ENCODE results near the gene E2F3. TPM values are rescaled to one million over a fixed set of nuclear protein-coding genes. Genes with fewer than 3 reads are reported as not detected.
A peak's percentile ranks its signal among the peaks of the same experiment; 100 is the strongest.

E2F3 gene
- total RNA-seq, 1 experiment from 2014 or later, result 13.8 TPM

- Histone ChIP-seq H4K20me1 (ENCODE audit: insufficient read depth, low read depth, low read length) (peaks cover 27% of the 10 kb centered on the region; the same call in 1 of the 2 replicates), H3K9ac (ENCODE audit: low read length) (no peak overlapping the region), H3K27ac (ENCODE audit: low read length) (no peak overlapping the region), H3K36me3 (ENCODE audit: insufficient read depth, low read length) (peaks cover 28% of the 10 kb centered on the region), H3K4me2 (ENCODE audit: low read depth, low read length, poor library complexity, severe bottlenecking) (no peak overlapping the region), H3K4me1 (ENCODE audit: low read length) (peaks cover 14% of the 10 kb centered on the region), H3K9me2 (replicated peaks; ENCODE audit: insufficient read depth, low read length) (no peaks in the 10 kb centered on the region), H3K79me2 (ENCODE audit: low read length) (peaks cover 97% of the 10 kb centered on the region), H3K9me3 (ENCODE audit: low read length) (no peaks in the 10 kb centered on the region), H3K4me3 (ENCODE audit: low read length) (no peak overlapping the region), H3K27me3 (ENCODE audit: low read length) (no peaks in the 10 kb centered on the region), H2AFZ (ENCODE audit: low read length) (no peak overlapping the region)
- no peak for DNase-seq
Measured at GRCh38 chr6:20432692-20433091, 31.0 kb downstream of the E2F3 start.

DNA sequence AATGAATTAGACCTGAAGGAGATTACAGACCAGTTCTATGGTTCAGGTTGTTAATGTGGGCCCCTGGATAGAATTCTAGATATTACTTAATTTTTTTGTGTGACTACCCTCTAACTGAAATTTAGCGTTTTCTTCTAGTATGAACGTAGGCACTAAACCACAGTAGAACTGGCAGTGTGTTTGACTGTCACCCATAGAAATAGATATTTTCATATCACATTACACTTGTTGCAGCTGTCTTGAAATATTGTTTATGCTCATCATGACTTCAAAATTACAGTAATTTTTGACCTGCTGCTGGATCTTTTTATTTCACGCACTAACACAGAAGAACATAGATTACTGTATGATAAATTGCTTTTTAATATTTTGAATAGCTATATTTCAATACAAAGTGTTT, 31.6 kb downstream of the E2F3 start:
- no peaks in the 10 kb centered on the region for H3K27me3 ChIP-seq (ENCODE audit: low read length)
- peaks cover 30% of the 10 kb centered on the region; the same call in 1 of the 2 replicates for H4K20me1 ChIP-seq (ENCODE audit: insufficient read depth, low read depth, low read length)
- H3K9ac ChIP-seq (ENCODE audit: low read length), result no peak overlapping the region
- no peaks in the 10 kb centered on the region for H3K9me3 ChIP-seq (ENCODE audit: low read length)
- no peak overlapping the region for H2AFZ ChIP-seq (ENCODE audit: low read length)
- peaks cover 18% of the 10 kb centered on the region for H3K4me1 ChIP-seq (ENCODE audit: low read length)
- H3K9me2 ChIP-seq (replicated peaks; ENCODE audit: insufficient read depth, low read length), result no peaks in the 10 kb centered on the region
- H3K4me3 ChIP-seq (ENCODE audit: low read length), result no peak overlapping the region
- no peak overlapping the region for H3K27ac ChIP-seq (ENCODE audit: low read length)
- DNase-seq, result no peak
- peaks cover 31% of the 10 kb centered on the region for H3K36me3 ChIP-seq (ENCODE audit: insufficient read depth, low read length)
- peaks cover 97% of the 10 kb centered on the region for H3K79me2 ChIP-seq (ENCODE audit: low read length)
- H3K4me2 ChIP-seq (ENCODE audit: low read depth, low read length, poor library complexity, severe bottlenecking), result no peak overlapping the region

DNA sequence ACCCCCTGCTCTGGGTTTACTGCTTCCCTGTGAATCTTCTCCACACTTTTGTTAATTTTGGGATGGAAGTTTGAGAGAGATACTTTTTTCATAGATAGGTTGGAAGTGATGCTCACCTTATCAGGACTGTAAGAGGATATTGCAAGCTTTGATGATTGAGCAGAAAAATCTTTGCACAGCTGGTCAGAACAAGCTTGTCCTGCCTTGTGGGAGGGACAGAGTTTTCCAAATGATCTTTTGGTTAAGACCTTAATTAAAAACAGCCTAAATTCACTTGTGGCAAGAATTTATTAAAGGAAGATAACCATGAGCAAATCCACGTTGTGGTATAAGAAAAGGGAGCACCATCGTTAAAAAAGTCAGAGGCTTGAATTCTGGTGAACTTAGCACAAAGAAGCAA, 32.2 kb downstream of the E2F3 start:
- Histone ChIP-seq H3K9ac (ENCODE audit: low read length) (no peak overlapping the region), H2AFZ (ENCODE audit: low read length) (no peak overlapping the region), H3K4me3 (ENCODE audit: low read length) (no peak overlapping the region), H3K36me3 (ENCODE audit: insufficient read depth, low read length) (peaks cover 31% of the 10 kb centered on the region), H4K20me1 (ENCODE audit: insufficient read depth, low read depth, low read length) (peaks cover 28% of the 10 kb centered on the region; the same call in 1 of the 2 replicates), H3K9me3 (ENCODE audit: low read length) (no peaks in the 10 kb centered on the region), H3K27me3 (ENCODE audit: low read length) (no peaks in the 10 kb centered on the region), H3K27ac (ENCODE audit: low read length) (no peak overlapping the region), H3K79me2 (ENCODE audit: low read length) (peaks cover 97% of the 10 kb centered on the region), H3K9me2 (replicated peaks; ENCODE audit: insufficient read depth, low read length) (no peaks in the 10 kb centered on the region), H3K4me2 (ENCODE audit: low read depth, low read length, poor library complexity, severe bottlenecking) (no peak overlapping the region), H3K4me1 (ENCODE audit: low read length) (peaks cover 21% of the 10 kb centered on the region)
- DNase-seq, result no peak

DNA sequence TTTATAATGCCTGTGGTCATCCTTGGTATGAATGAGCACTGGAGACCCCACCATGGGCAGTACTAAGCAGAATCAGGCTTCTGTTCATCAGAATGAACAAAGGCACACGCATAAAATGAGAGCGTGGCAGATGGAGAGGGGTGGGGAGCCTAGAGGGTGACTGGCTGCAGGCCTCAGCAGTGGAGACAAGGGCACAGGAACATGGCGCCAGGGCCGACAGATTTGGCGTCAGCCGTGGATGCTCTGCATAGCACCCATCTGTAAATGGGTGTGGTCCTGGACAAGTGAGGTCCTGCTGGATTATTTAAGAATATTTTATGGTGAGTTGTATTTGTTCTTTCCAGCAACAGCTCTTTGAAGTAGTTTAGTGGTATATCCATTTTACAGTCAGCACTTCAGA, 33.1 kb downstream of the E2F3 start:
- Histone ChIP-seq H2AFZ (ENCODE audit: low read length) (no peak overlapping the region), H3K79me2 (ENCODE audit: low read length) (peaks cover 98% of the 10 kb centered on the region), H3K27ac (ENCODE audit: low read length) (no peak overlapping the region), H3K4me3 (ENCODE audit: low read length) (no peak overlapping the region), H3K9me2 (replicated peaks; ENCODE audit: insufficient read depth, low read length) (no peaks in the 10 kb centered on the region), H3K36me3 (ENCODE audit: insufficient read depth, low read length) (peaks cover 25% of the 10 kb centered on the region), H3K9ac (ENCODE audit: low read length) (no peak overlapping the region), H3K4me2 (ENCODE audit: low read depth, low read length, poor library complexity, severe bottlenecking) (no peak overlapping the region), H4K20me1 (ENCODE audit: insufficient read depth, low read depth, low read length) (peaks cover 28% of the 10 kb centered on the region; the same call in 1 of the 2 replicates), H3K27me3 (ENCODE audit: low read length) (no peaks in the 10 kb centered on the region), H3K4me1 (ENCODE audit: low read length) (peaks cover 21% of the 10 kb centered on the region), H3K9me3 (ENCODE audit: low read length) (no peaks in the 10 kb centered on the region)
- no peak for DNase-seq

DNA sequence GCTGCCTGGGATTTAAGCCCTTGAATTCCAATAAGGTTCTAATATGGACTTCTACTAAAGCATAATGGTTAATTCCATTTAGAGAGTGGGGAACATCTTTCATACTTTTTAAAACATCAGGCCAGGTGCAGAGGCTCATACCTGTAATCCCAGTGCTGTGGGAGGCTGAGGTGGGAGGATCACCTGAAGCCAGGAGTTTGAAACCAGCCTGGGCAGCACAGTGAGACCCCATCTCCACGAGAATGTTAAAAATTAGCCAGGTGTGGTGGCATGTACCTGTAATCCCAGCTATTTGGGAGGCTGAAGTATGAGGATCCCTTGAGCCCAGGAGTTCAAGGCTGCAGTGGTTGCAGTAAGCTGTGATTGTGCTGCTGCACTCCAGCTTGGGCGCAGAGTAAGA, 35.0 kb downstream of the E2F3 start:
- peaks cover 24% of the 10 kb centered on the region; the same call in 1 of the 2 replicates for H4K20me1 ChIP-seq (ENCODE audit: insufficient read depth, low read depth, low read length)
- no peak overlapping the region for H3K27ac ChIP-seq (ENCODE audit: low read length)
- peaks cover 21% of the 10 kb centered on the region for H3K4me1 ChIP-seq (ENCODE audit: low read length)
- no peak overlapping the region for H3K4me2 ChIP-seq (ENCODE audit: low read depth, low read length, poor library complexity, severe bottlenecking)
- peaks cover 98% of the 10 kb centered on the region for H3K79me2 ChIP-seq (ENCODE audit: low read length)
- peaks cover 16% of the 10 kb centered on the region; the same call in 1 of the 2 replicates for H3K36me3 ChIP-seq (ENCODE audit: insufficient read depth, low read length)
- H3K9me3 ChIP-seq (ENCODE audit: low read length), result no peaks in the 10 kb centered on the region
- H3K27me3 ChIP-seq (ENCODE audit: low read length), result no peaks in the 10 kb centered on the region
- H2AFZ ChIP-seq (ENCODE audit: low read length), result no peak overlapping the region
- no peak overlapping the region for H3K4me3 ChIP-seq (ENCODE audit: low read length)
- no peak overlapping the region for H3K9ac ChIP-seq (ENCODE audit: low read length)
- no peaks in the 10 kb centered on the region for H3K9me2 ChIP-seq (replicated peaks; ENCODE audit: insufficient read depth, low read length)
- DNase-seq, result no peak

- DNase-seq, result no peak
- peaks cover 21% of the 10 kb centered on the region for H3K4me1 ChIP-seq (ENCODE audit: low read length)
- no peak overlapping the region for H3K9ac ChIP-seq (ENCODE audit: low read length)
- no peak overlapping the region for H3K4me2 ChIP-seq (ENCODE audit: low read depth, low read length, poor library complexity, severe bottlenecking)
- H3K9me3 ChIP-seq (ENCODE audit: low read length), result no peaks in the 10 kb centered on the region
- 0 out of 2 replicates have a peak overlapping the region, but pooled peaks have one; percentile 4 for H3K27ac ChIP-seq (ENCODE audit: low read length)
- no peak overlapping the region for H2AFZ ChIP-seq (ENCODE audit: low read length)
- no peaks in the 10 kb centered on the region for H3K27me3 ChIP-seq (ENCODE audit: low read length)
- no peaks in the 10 kb centered on the region for H3K9me2 ChIP-seq (replicated peaks; ENCODE audit: insufficient read depth, low read length)
- 0 out of 2 replicates have a peak, but pooled peaks cover 18% of the 10 kb centered on the region for H4K20me1 ChIP-seq (ENCODE audit: insufficient read depth, low read depth, low read length)
- H3K79me2 ChIP-seq (ENCODE audit: low read length), result peaks cover 98% of the 10 kb centered on the region
- H3K4me3 ChIP-seq (ENCODE audit: low read length), result 0 out of 2 replicates have a peak overlapping the region, but pooled peaks have one; percentile 24
- H3K36me3 ChIP-seq (ENCODE audit: insufficient read depth, low read length), result peaks cover 10% of the 10 kb centered on the region; the same call in 1 of the 2 replicates
Measured at GRCh38 chr6:20437639-20438038, 36.0 kb downstream of the E2F3 start.

- no peak overlapping the region for H3K27ac ChIP-seq (ENCODE audit: low read length)
- H3K9me2 ChIP-seq (replicated peaks; ENCODE audit: insufficient read depth, low read length), result no peaks in the 10 kb centered on the region
- peaks cover 7% of the 10 kb centered on the region; the same call in 1 of the 2 replicates for H3K36me3 ChIP-seq (ENCODE audit: insufficient read depth, low read length)
- H3K9ac ChIP-seq (ENCODE audit: low read length), result no peak overlapping the region
- DNase-seq, result no peak
- no peak overlapping the region for H3K4me3 ChIP-seq (ENCODE audit: low read length)
- no peaks in the 10 kb centered on the region for H3K27me3 ChIP-seq (ENCODE audit: low read length)
- no peaks in the 10 kb centered on the region for H3K9me3 ChIP-seq (ENCODE audit: low read length)
- H3K4me1 ChIP-seq (ENCODE audit: low read length), result peaks cover 21% of the 10 kb centered on the region
- no peak overlapping the region for H2AFZ ChIP-seq (ENCODE audit: low read length)
- peaks cover 98% of the 10 kb centered on the region for H3K79me2 ChIP-seq (ENCODE audit: low read length)
- H3K4me2 ChIP-seq (ENCODE audit: low read depth, low read length, poor library complexity, severe bottlenecking), result no peak overlapping the region
- 0 out of 2 replicates have a peak, but pooled peaks cover 16% of the 10 kb centered on the region for H4K20me1 ChIP-seq (ENCODE audit: insufficient read depth, low read depth, low read length)
Measured at GRCh38 chr6:20438462-20439070, 36.9 kb downstream of the E2F3 start.

DNA sequence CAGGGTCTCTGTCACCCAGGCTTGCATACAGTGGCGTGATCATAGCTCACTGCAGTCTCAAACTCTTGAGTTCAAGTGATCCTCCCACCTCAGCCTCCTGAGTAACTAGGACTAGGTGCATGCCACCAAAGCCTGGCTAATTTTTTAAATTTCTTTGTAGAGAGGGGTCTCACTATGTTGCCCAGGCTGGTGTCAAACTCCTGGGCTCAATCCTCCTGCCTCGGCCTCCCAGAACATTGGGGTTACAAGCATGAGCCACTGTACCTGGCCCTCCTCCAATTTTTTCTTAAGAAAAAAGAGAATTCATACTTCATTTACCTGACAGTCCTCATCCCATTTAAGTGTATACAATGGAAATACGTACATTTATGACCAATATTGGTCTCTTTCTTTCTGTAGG, 37.9 kb downstream of the E2F3 start:
- Histone ChIP-seq H4K20me1 (ENCODE audit: insufficient read depth, low read depth, low read length) (0 out of 2 replicates have a peak, but pooled peaks cover 9% of the 10 kb centered on the region), H3K4me3 (ENCODE audit: low read length) (no peak overlapping the region), H3K4me1 (ENCODE audit: low read length) (peaks cover 21% of the 10 kb centered on the region), H2AFZ (ENCODE audit: low read length) (no peak overlapping the region), H3K27ac (ENCODE audit: low read length) (no peak overlapping the region), H3K9ac (ENCODE audit: low read length) (no peak overlapping the region), H3K4me2 (ENCODE audit: low read depth, low read length, poor library complexity, severe bottlenecking) (no peak overlapping the region), H3K27me3 (ENCODE audit: low read length) (no peaks in the 10 kb centered on the region), H3K9me2 (replicated peaks; ENCODE audit: insufficient read depth, low read length) (no peaks in the 10 kb centered on the region), H3K79me2 (ENCODE audit: low read length) (peaks cover 98% of the 10 kb centered on the region), H3K9me3 (ENCODE audit: low read length) (no peaks in the 10 kb centered on the region), H3K36me3 (ENCODE audit: insufficient read depth, low read length) (peaks cover 7% of the 10 kb centered on the region; the same call in 1 of the 2 replicates)
- DNase-seq, result no peak

Measured in Karpas-422 (cell line).